GM18508 (cell line): ENCODE data around the gene PRDX3.

Source experiments
- ATAC-seq: cut with Tn5 transposase; IDR thresholded peaks from one replicate; pipeline ENCODE4 v1.9.1; 2021; ENCODE audit warnings: moderate number of reproducible peaks; ENCODE audit not compliant: insufficient read depth, unreplicated experiment

The PRDX3 gene

GRCh38 chr10:119178372-119179119, at the start of gene PRDX3:
Gene PRDX3 (minus strand): TSS chr10:119178812. CDS start chr10:119178790, 22 bp downstream.
- peak; percentile 49 for ATAC-seq

DNA sequence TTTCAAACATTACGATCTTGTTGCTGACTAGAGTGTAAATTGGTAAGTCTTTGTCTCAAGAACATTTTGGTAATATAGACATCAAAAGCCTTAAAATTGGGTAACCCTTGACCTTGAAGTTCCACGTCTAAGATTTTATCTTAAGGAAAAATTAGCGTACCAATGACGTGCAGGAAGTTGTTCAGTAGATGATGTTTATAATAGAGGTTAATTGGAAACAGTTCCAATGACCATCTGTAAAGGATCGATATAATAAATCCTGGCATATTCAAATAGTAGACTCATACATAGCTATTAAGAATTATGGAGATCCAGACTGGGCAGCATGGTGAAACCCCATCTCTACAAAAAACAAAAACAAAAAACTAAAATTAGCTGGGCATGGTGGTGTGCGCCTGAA, 49.2 kb upstream of the PRDX3 start:
- no peak for ATAC-seq

DNA sequence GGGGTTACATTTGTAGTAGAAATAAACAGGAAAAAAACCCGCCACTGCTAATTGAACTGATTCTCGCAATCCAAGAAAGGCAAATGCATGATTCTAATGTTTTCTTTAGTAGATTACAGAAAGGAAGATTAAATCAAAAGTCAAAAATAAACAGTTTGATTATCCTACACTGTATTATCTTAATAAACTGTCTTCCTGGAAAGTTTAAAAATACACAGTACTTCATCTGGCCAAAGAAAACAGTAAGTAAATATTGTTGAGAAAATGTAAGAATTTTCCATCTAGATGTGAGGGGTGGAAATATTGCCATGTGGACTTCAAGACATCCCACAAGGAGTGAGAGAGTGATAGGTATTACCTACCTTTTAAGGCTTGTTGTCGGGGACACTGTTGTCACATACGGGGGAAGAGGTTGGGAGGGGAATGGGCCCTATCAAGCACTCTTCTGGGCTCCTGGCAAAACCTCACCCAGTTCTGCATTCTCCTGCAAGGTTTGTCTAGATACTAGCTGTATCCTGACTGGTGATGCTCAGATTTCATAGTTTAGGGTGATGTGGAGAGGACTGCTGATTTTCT, 46.6 kb upstream of the PRDX3 start:
- no peak for ATAC-seq

DNA sequence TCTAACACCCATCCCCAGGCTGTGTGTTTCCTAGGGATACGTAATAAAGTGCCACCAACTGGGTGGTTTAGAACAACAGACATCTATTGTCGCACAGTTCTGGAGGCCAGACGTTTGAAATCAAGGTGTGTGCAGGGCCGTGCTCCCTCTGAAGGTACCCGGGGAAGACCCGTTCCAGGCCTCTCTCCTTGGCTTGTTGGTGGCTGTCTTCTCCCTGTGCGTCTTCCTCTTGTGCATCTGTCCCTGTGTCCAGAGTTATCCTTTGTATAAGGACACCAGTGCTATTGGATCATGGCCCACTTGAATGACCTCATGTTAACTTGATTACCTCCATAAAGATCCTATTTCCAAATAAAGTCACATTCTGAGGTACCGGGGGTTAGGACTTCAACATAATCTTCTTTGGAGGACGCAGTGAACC, 44.4 kb upstream of the PRDX3 start:
- no peak for ATAC-seq

DNA sequence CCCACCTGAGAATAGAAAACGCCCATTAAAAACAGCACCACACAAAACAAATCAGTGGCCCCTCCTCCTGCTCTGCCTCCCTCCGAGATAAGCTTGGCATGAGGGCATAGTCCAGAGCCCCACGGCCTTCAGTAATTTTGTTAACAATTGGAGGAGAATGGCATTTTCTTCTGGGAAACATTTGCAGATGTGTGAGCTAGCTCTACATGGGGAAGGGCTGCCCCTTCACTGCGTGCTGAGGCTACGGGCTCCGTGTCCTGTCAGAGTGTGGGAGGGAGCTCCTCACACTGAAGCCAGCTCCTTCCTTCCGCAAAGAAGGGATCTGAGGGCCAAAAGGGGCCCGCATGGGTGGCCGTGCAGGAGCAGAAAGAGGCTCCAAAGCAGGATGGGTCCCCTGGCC, 43.9 kb upstream of the PRDX3 start:
- no peak for ATAC-seq

GRCh38 chr10:119221666-119222065, 43.1 kb upstream of the PRDX3 start:
- no peak for ATAC-seq

GRCh38 chr10:119221201-119221600, 42.6 kb upstream of the PRDX3 start:
- ATAC-seq = no peak

GRCh38 chr10:119219871-119220270, 41.3 kb upstream of the PRDX3 start:
- ATAC-seq = no peak

DNA sequence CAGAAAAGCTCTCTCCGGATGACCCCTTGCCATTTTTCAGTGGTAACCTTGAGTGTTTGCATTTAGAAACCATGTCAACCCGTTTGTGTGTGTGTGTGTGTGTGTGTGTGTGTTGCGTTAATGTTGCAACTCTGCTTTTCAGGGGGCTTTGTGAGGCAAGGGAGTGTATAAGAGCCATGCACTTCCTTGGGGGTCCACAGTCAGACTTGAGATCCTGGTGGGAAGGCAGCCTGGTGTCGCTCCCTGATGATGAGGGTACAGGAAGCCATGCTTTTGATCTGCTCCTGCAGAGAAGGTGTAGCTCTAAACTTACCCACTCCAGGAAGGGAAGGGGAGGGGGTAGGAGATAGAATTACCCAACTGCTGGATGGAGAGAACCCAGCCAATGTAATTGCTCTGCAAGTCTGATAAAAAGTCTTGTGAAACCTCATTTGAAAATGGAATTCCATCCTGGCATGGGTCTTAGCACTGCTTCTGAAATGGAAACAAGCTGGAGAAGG, 39.4 kb upstream of the PRDX3 start:
- no peak for ATAC-seq

GRCh38 chr10:119217401-119217800, 38.8 kb upstream of the PRDX3 start:
- no peak for ATAC-seq

DNA sequence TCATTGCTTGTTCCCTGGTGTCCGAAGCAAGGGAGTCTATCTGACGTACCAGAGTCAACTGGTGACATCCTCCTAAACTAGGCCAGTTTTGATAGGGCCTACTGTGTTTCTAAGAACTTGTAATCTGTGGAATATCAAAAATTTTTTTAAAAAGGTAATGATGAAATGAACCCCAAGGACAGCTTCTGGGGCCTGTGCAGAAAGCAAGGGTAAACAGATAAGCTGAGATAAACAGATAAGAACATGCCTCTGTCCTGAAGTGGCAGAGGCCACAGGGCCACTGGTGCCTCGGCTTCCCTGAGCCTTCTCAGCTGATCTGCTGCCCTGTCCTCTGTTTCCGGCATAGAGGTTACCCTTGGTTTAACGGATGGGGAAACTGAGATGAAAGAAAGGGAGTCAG, 37.5 kb upstream of the PRDX3 start:
- no peak for ATAC-seq

- ATAC-seq = no peak
Observed at GRCh38 chr10:119215371-119215770, 36.8 kb upstream of the PRDX3 start.

DNA sequence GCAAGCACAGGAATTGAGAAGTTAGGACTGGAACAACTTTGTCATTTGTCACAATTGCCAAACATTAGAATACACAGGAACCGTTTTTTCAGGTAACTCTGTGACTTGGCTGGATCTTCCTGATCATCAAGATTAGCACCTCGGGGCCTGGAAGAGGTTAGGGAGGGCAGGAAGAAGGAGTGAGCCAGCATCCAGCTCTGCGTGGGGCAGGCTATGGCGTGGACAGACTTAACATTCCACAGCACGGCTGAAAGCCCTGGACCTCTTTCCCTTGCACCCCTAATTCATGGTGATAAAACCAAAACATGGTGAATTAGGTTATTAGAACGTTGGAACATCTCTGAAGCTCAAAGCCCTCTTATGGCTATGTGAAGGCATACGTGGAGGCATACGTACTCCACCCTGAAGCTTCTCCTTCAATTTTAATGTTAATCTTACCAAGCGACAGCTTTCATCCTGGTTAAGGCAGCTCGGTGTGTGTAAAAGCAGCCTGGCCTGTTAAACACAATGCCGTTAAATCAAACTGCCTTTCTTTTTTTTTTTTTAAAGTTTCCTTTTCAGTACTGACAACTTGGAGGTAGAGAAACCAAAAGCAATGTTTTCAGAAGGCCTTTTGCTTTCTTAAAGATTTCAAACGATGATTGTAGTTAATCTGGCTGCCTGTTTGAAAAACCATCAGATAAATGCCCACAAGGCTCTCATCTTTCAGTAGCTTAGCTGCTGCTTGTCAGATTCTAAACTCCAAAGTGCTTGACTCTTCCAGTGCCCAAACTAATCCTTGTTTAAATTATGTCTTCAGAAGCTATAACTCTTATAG, 33.2 kb upstream of the PRDX3 start:
- ATAC-seq = no peak

DNA sequence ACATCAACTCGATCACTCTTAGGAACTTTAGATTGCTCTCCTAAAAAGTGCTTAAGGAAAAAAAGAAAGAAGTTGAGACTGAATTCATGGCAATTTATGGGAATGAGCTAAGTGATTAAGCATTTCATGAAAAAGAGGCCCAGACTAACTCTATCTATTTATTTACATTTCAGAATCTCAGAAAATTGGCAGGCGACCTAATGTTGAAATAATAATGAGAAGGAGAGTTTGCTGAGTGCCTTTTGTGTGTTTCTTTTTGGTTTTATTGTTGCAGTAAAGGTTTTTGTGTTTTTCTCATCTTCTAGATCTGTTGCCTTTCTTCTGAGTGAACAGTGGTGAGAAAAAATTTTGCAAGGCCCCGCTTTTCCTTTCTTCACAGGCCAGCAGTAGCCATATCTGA, 32.6 kb upstream of the PRDX3 start:
- no peak for ATAC-seq

- no peak for ATAC-seq
Observed at GRCh38 chr10:119210633-119211032, 32.0 kb upstream of the PRDX3 start.

GRCh38 chr10:119209736-119210355, 31.2 kb upstream of the PRDX3 start:
- no peak for ATAC-seq

DNA sequence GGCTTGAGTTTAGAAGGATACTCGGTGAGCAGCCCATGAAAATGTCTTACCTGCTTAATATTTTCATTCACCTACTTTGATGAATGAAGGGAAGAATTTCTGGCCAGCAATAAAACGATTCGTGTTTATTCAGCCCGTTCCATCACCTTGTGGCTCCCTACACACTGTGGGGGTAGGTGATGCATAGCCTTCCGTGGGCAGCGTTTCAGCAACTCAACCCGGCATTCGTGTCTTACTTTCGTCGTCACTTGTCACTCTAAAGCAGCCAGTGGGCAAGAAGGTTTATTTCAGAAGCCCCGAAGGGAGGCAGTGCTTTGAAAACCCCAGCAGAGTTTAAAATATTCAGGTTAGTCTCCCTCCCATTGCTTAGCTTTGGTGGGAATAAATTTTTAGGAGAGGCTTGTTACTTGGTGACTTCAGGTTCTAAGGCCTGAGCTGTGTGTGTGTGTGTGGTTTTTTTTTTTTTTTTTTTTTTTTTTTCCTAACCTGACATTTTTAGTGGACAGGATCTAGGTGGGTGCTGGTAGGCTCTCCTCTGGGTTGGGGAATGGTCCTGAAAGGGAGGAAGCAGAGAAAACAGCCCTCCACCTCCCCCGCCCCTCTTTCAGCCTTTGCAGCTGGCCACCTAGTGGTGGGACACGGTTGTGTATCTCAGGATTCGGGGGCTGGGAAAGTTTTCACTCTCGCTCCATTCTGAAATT, 30.6 kb upstream of the PRDX3 start:
- ATAC-seq = no peak

DNA sequence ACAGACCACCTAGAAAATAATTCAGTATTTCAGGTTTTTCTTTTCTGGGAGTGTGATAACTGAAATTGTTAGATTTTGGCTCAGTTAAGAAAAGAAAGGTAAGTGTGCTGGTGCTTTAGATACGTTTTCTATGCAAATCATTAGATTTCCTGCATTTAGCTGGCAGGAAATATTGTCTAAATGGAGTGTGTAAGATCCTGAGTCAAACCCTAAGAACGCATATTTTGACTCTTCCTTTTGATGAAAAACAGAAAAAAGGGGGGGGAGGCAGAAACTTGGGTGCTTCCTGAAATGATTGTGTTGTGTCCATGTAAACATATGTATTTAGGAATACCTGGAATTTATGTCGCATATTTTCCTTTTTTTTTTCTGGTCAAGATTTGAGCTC, 29.9 kb upstream of the PRDX3 start:
- no peak for ATAC-seq

DNA sequence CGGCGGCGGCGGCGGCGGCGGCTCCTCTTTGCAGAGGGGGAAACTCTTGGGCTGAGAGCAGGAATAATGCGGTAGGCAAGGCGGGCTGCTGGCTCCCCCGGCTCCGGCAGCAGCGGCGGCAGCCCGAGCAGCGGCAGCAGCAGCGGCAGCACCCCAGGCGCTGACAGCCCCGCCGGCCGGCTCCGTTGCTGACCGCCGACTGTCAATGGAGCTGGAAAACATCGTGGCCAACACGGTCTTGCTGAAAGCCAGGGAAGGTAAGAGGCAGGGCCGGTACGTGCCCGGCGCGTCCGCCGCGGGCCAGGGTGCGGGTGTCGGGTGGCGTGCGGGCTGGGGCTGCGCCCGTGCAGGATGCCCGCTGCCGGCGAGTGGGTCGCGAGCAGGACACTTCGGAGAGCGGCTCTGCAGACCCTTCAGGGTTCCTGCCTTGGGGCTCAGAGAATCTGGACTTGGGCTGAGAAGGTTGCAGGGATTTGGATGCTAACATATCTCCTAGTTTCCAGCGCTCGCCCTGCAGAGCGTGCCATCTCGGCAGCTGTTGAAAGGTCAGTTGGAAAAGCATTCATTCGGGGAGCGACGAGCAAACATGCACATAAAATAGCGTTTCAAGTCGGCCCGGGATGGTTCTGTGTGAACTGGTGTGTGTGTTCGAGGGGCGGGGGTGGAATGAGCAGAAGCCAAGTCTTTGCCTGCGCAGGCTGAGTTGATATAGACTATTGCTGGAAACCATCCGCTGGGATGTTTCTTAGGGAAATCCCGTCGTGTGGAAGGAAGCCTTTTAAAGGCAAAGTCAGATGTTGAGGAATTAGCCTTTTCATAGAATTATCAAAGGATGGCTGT, 29.3 kb upstream of the PRDX3 start:
- ATAC-seq = no peak
